ENCODE measurements around the gene SPTAN1. TPM values are rescaled to one million over a fixed set of nuclear protein-coding genes. Genes with fewer than 3 reads are reported as not detected.

SPTAN1 gene
- total RNA-seq, 2 experiments from 2014 or later: 386 to 392 TPM

GRCh38 chr9:128603697-128604096 is 51.3 kb downstream of the SPTAN1 start:
- no peaks in the 10 kb centered on the region for H3K4me1 Mint-ChIP-seq (ENCODE audit: low read depth)
- peaks cover 80% of the 10 kb centered on the region for H3K36me3 Mint-ChIP-seq (ENCODE audit: low read depth)
- ChIA-PET CTCF (no interaction called here), POLR2A (interaction anchor here (0.6 to 0.8 kb wide), 2 partner anchors 51 to 52 kb away, joined by 3 to 4 read pairs; no protein-coding TSS in a partner anchor)
- TF ChIP-seq, protein P1, sequence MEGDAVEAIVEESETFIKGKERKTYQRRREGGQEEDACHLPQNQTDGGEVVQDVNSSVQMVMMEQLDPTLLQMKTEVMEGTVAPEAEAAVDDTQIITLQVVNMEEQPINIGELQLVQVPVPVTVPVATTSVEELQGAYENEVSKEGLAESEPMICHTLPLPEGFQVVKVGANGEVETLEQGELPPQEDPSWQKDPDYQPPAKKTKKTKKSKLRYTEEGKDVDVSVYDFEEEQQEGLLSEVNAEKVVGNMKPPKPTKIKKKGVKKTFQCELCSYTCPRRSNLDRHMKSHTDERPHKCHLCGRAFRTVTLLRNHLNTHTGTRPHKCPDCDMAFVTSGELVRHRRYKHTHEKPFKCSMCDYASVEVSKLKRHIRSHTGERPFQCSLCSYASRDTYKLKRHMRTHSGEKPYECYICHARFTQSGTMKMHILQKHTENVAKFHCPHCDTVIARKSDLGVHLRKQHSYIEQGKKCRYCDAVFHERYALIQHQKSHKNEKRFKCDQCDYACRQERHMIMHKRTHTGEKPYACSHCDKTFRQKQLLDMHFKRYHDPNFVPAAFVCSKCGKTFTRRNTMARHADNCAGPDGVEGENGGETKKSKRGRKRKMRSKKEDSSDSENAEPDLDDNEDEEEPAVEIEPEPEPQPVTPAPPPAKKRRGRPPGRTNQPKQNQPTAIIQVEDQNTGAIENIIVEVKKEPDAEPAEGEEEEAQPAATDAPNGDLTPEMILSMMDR (IDR thresholded peaks at IDR 0.05): no peak
- Histone ChIP-seq H3K27ac (ENCODE audit: low read depth in 1 of 2, low read length in 2 of 2) (no peak overlapping the region), H3K9me3 (ENCODE audit: control insufficient read depth in 1 of 2, insufficient read depth in 1 of 2, low read length in 2 of 2) (no peaks in the 10 kb centered on the region), H3K4me3 (ENCODE audit: low read length) (no peak overlapping the region), H3K27me3 (ENCODE audit: control insufficient read depth in 1 of 2, insufficient read depth in 2 of 2, low read length in 2 of 2) (no peaks in the 10 kb centered on the region), H3K36me3 (ENCODE audit: insufficient read depth, low read length) (peaks cover 88% of the 10 kb centered on the region), H3K4me1 (ENCODE audit: insufficient read depth, low read length) (no peaks in the 10 kb centered on the region)
- intact Hi-C loops (cut with DNase I, micrococcal nuclease): no loop called here
- DNase-seq (no peak), ATAC-seq (ENCODE audit: poor library complexity) (no peak)
- no peaks in the 10 kb centered on the region for H3K9me3 Mint-ChIP-seq
- H3K27ac Mint-ChIP-seq: no peak overlapping the region
- no peak overlapping the region for H3K4me3 Mint-ChIP-seq
- H3K27me3 Mint-ChIP-seq: no peaks in the 10 kb centered on the region

- peaks cover 94% of the 10 kb centered on the region for H3K36me3 ChIP-seq (ENCODE audit: insufficient read depth, low read length)
- DNase-seq: no peak
- TF ChIP-seq, protein P1 (IDR thresholded peaks at IDR 0.05): no peak
- H3K4me3 ChIP-seq (ENCODE audit: low read length): no peak overlapping the region
- no peaks in the 10 kb centered on the region for H3K4me1 Mint-ChIP-seq (ENCODE audit: low read depth)
- intact Hi-C loops (cut with DNase I, micrococcal nuclease): no loop called here
- no peak overlapping the region for H3K4me3 Mint-ChIP-seq
- ATAC-seq (ENCODE audit: poor library complexity): no peak
- H3K9me3 Mint-ChIP-seq: no peaks in the 10 kb centered on the region
- no peak overlapping the region for H3K27ac ChIP-seq (ENCODE audit: low read depth in 1 of 2, low read length in 2 of 2)
- H3K27me3 Mint-ChIP-seq: no peaks in the 10 kb centered on the region
- H3K27ac Mint-ChIP-seq: no peak overlapping the region
- H3K27me3 ChIP-seq (ENCODE audit: control insufficient read depth in 1 of 2, insufficient read depth in 2 of 2, low read length in 2 of 2): no peaks in the 10 kb centered on the region
- peaks cover 83% of the 10 kb centered on the region for H3K36me3 Mint-ChIP-seq (ENCODE audit: low read depth)
- CTCF ChIA-PET: no interaction called here
- no peaks in the 10 kb centered on the region for H3K4me1 ChIP-seq (ENCODE audit: insufficient read depth, low read length)
- POLR2A ChIA-PET: interaction anchor here (0.6 kb wide), 1 partner anchor 13 kb away, joined by 5 read pairs; no protein-coding TSS in a partner anchor
- H3K9me3 ChIP-seq (ENCODE audit: control insufficient read depth in 1 of 2, insufficient read depth in 1 of 2, low read length in 2 of 2): no peaks in the 10 kb centered on the region
These were observed 55.4 kb downstream of the SPTAN1 start for GRCh38 chr9:128607642-128608350.

GRCh38 chr9:128610897-128611296 is 58.5 kb downstream of the SPTAN1 start:
- Mint-ChIP-seq H3K27me3 (no peaks in the 10 kb centered on the region), H3K4me3 (no peak overlapping the region), H3K36me3 (ENCODE audit: low read depth) (peaks cover 89% of the 10 kb centered on the region), H3K9me3 (no peaks in the 10 kb centered on the region), H3K4me1 (ENCODE audit: low read depth) (no peaks in the 10 kb centered on the region), H3K27ac (no peak overlapping the region)
- ATAC-seq (ENCODE audit: poor library complexity): no peak
- intact Hi-C loops (cut with DNase I, micrococcal nuclease): no loop called here
- Histone ChIP-seq H3K36me3 (ENCODE audit: insufficient read depth, low read length) (peaks cover 96% of the 10 kb centered on the region), H3K9me3 (ENCODE audit: control insufficient read depth in 1 of 2, insufficient read depth in 1 of 2, low read length in 2 of 2) (no peaks in the 10 kb centered on the region), H3K4me1 (ENCODE audit: insufficient read depth, low read length) (no peaks in the 10 kb centered on the region), H3K27me3 (ENCODE audit: control insufficient read depth in 1 of 2, insufficient read depth in 2 of 2, low read length in 2 of 2) (no peaks in the 10 kb centered on the region), H3K4me3 (ENCODE audit: low read length) (no peak overlapping the region), H3K27ac (ENCODE audit: low read depth in 1 of 2, low read length in 2 of 2) (no peak overlapping the region)
- ChIA-PET POLR2A (no interaction called here), CTCF (no interaction called here)
- TF ChIP-seq, protein P1 (IDR thresholded peaks at IDR 0.05): no peak
- DNase-seq: no peak

Measured in CD4-positive, alpha-beta T cell (primary cell).